Erythroblast (primary cell): ENCODE data around the gene SMC4.

Source experiments
- GATA1 ChIP-seq: IDR thresholded peaks from 2 replicates; pipeline ENCODE4 v1.6.1; 2011; ENCODE audit warnings: low read depth, mild to moderate bottlenecking, control low read depth, low read length, moderate library complexity
- POLR2A ChIP-seq: IDR thresholded peaks from 2 replicates; pipeline ENCODE4 v1.6.1; 2011; ENCODE audit warnings: mild to moderate bottlenecking, low read length

DNA sequence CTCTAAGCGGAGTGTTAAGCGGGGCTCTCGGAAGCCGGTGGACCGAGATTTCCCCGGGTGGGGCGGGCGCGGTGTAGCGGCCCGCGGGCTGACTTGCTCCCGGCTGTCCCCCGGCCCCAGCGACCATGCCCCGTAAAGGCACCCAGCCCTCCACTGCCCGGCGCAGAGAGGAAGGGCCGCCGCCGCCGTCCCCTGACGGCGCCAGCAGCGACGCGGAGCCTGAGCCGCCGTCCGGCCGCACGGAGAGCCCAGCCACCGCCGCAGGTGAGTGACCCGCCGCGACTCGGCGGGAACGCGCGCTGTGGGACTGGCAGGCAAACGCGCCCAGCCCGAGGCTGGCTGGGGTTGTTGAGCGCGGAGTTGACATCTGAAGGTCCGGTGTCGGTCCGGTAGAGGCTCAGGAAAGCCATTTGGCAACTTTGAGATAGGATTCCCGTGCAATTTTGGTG is 1.3 kb downstream of the SMC4 start:
- no peak for TF ChIP-seq POLR2A
- no peak for TF ChIP-seq GATA1
